HG03439 (cell line): ENCODE data around the gene FBXL7.

ENCODE experiments used
- ATAC-seq: cut with Tn5 transposase; IDR thresholded peaks from one replicate; pipeline ENCODE4 v1.9.1; 2021; ENCODE audit warnings: mild to moderate bottlenecking, moderate library complexity; ENCODE audit not compliant: unreplicated experiment

The FBXL7 gene

GRCh38 chr5:15796557-15796956 is 296.6 kb downstream of the FBXL7 start:
- no peak for ATAC-seq

GRCh38 chr5:15797116-15797515 is 297.1 kb downstream of the FBXL7 start:
- no peak for ATAC-seq

GRCh38 chr5:15798006-15798405 is 298.0 kb downstream of the FBXL7 start:
- no peak for ATAC-seq

- ATAC-seq = no peak
Measured at GRCh38 chr5:15799014-15799413, 299.0 kb downstream of the FBXL7 start.

GRCh38 chr5:15799612-15800011 is 299.6 kb downstream of the FBXL7 start:
- no peak for ATAC-seq

GRCh38 chr5:15803280-15803679 is 303.3 kb downstream of the FBXL7 start:
- ATAC-seq = no peak

GRCh38 chr5:15806613-15807012 is 306.6 kb downstream of the FBXL7 start:
- no peak for ATAC-seq

GRCh38 chr5:15807248-15807647 is 307.3 kb downstream of the FBXL7 start:
- no peak for ATAC-seq

- no peak for ATAC-seq
Measured at GRCh38 chr5:15807871-15808270, 307.9 kb downstream of the FBXL7 start.

- no peak for ATAC-seq
Measured at GRCh38 chr5:15808577-15808976, 308.6 kb downstream of the FBXL7 start.

GRCh38 chr5:15819617-15820016 is 319.6 kb downstream of the FBXL7 start:
- ATAC-seq = no peak

- no peak for ATAC-seq
Measured at GRCh38 chr5:15821506-15821905, 321.5 kb downstream of the FBXL7 start.

- ATAC-seq = no peak
Measured at GRCh38 chr5:15823398-15823797, 323.4 kb downstream of the FBXL7 start.

- no peak for ATAC-seq
Measured at GRCh38 chr5:15827741-15828140, 327.8 kb downstream of the FBXL7 start.

- ATAC-seq = no peak
Measured at GRCh38 chr5:15831408-15831807, 331.4 kb downstream of the FBXL7 start.

GRCh38 chr5:15833365-15833764 is 333.4 kb downstream of the FBXL7 start:
- no peak for ATAC-seq

- no peak for ATAC-seq
Measured at GRCh38 chr5:15834596-15835245, 334.7 kb downstream of the FBXL7 start.

- ATAC-seq = no peak
Measured at GRCh38 chr5:15835514-15835913, 335.5 kb downstream of the FBXL7 start.

- no peak for ATAC-seq
Measured at GRCh38 chr5:15837551-15838289, 337.7 kb downstream of the FBXL7 start.

GRCh38 chr5:15844253-15844652 is 344.3 kb downstream of the FBXL7 start:
- no peak for ATAC-seq

GRCh38 chr5:15844871-15845270 is 344.9 kb downstream of the FBXL7 start:
- no peak for ATAC-seq

GRCh38 chr5:15850536-15850935 is 350.6 kb downstream of the FBXL7 start:
- ATAC-seq = no peak

GRCh38 chr5:15850939-15851341 is 351.0 kb downstream of the FBXL7 start:
- ATAC-seq = no peak
